Adipose tissue (tissue), 3 donors: ENCODE results near the gene NPIPB2. TPM values are rescaled to one million over a fixed set of nuclear protein-coding genes. Genes with fewer than 3 reads are reported as not detected.

Experiments used
- polyA plus RNA-seq, 3 donors: library from polyadenylated mRNA; stranded (reverse); fragments of 200-250 nt; gene quantifications; one replicate each; pipeline ENCODE4 v1.2.3, GENCODE V29; 2013
- donor health status: healthy with polysubstance abuse.
- donor health status: Bipolar disorder and iron deficiency.
- donor health status: healthy.

Gene NPIPB2
- polyA plus RNA-seq, 3 donors, result 3.1 to 6.2 (median 5.6) TPM

Other genes with a start within 250 kb of the NPIPB2 start
- 10 to 100 TPM; 29.7 to 47.3 (median 35.5) TPM for gene TXNDC11, start 199.2 kb downstream of the NPIPB2 start, polyA plus RNA-seq
- gene ZC3H7A, start 144.8 kb downstream of the NPIPB2 start, polyA plus RNA-seq, result 10 to 100 TPM; 20.9 to 37.1 (median 23.4) TPM
- gene RSL1D1, start 90.5 kb downstream of the NPIPB2 start, polyA plus RNA-seq, result 100 to 1,000 TPM in 2 of 3 donors, 10 to 100 TPM in 1; 78.8 to 147 (median 103) TPM
- gene GSPT1, start 26.1 kb downstream of the NPIPB2 start, polyA plus RNA-seq, result 10 to 100 TPM; 28.7 to 65.8 (median 38.6) TPM
- under 1 TPM in 1 of 3 donors, not detected in 2; 0.20 TPM for gene TNFRSF17, start 23.2 kb upstream of the NPIPB2 start, polyA plus RNA-seq
- 10 to 100 TPM in 1 of 3 donors, 1 to 10 TPM in 2; 1.7 to 11.2 (median 8.5) TPM for gene SNX29, start 34.7 kb upstream of the NPIPB2 start, polyA plus RNA-seq